Astrocyte (in vitro differentiated cells and primary cell): Measurements from ENCODE around the gene GRM5. TPM values are rescaled to one million over a fixed set of nuclear protein-coding genes. Genes with fewer than 3 reads are reported as not detected.
"Not testable (repeated sequence)": the region's sequence is repeated elsewhere in the genome, so short reads cannot be mapped to it uniquely, and the experiment has no call there.

Experiments
- DNase-seq: peaks from one replicate; pipeline ENCODE4 v3.0.0-alpha.2; 2010; ENCODE audit warnings: low read depth
- FAIRE-seq: peaks from 2 replicates; lab custom pipeline; 2011; peaks lifted over from hg19 to GRCh38; lab: Jason Lieb, UNC
- H2AFZ ChIP-seq: 2 replicates; pipeline ENCODE4 v1.6.0; 2012; ENCODE audit warnings: low read depth, low read length, inconsistent platforms
- H3K27ac ChIP-seq: 2 replicates; pipeline ENCODE4 v1.5.1; 2011; ENCODE audit warnings: low read depth, low read length, inconsistent platforms
- H3K27me3 ChIP-seq: 2 replicates; pipeline ENCODE4 v1.6.0; 2011; ENCODE audit warnings: low read length, inconsistent platforms; ENCODE audit not compliant: insufficient read depth
- H3K36me3 ChIP-seq: 2 replicates; pipeline ENCODE4 v1.5.1; 2011; ENCODE audit warnings: low read length, inconsistent platforms; ENCODE audit not compliant: insufficient read depth
- H3K4me1 ChIP-seq: 2 replicates; pipeline ENCODE4 v1.5.1; 2011; ENCODE audit warnings: low read length, inconsistent platforms; ENCODE audit not compliant: insufficient read depth
- H3K4me2 ChIP-seq: 2 replicates; pipeline ENCODE4 v1.6.0; 2012; ENCODE audit warnings: low read length, inconsistent platforms
- H3K4me3 ChIP-seq: 2 replicates; pipeline ENCODE4 v1.5.1; 2011; ENCODE audit warnings: low read depth, mild to moderate bottlenecking, low read length, inconsistent platforms; ENCODE audit not compliant: insufficient read depth
- H3K79me2 ChIP-seq: 2 replicates; pipeline ENCODE4 v1.6.0; 2012; ENCODE audit warnings: mild to moderate bottlenecking, low read length, inconsistent platforms; ENCODE audit not compliant: insufficient read depth
- H3K9ac ChIP-seq: 2 replicates; pipeline ENCODE4 v1.6.0; 2012; ENCODE audit warnings: mild to moderate bottlenecking, low read length, inconsistent platforms
- H3K9me3 ChIP-seq: 2 replicates; pipeline ENCODE4 v1.5.1; 2012; ENCODE audit warnings: low read depth, mild to moderate bottlenecking, low read length, inconsistent platforms; ENCODE audit not compliant: insufficient read depth
- H4K20me1 ChIP-seq: 2 replicates; pipeline ENCODE4 v1.6.0; 2012; ENCODE audit warnings: low read length, inconsistent platforms; ENCODE audit not compliant: insufficient read depth
- H3K27ac Mint-ChIP-seq: one replicate; pipeline ENCODE4 v1.8.0; 2021; ENCODE audit warnings: mild to moderate bottlenecking, mixed read lengths; ENCODE audit not compliant: unreplicated experiment
- H3K27me3 Mint-ChIP-seq: one replicate; pipeline ENCODE4 v1.8.0; 2021; ENCODE audit warnings: low read depth, mixed read lengths; ENCODE audit not compliant: unreplicated experiment
- H3K36me3 Mint-ChIP-seq: one replicate; pipeline ENCODE4 v1.8.0; 2021; ENCODE audit warnings: low read depth, mixed read lengths; ENCODE audit not compliant: unreplicated experiment
- H3K4me1 Mint-ChIP-seq: one replicate; pipeline ENCODE4 v1.8.0; 2021; ENCODE audit warnings: low read depth, mixed read lengths; ENCODE audit not compliant: unreplicated experiment
- H3K4me3 Mint-ChIP-seq: one replicate; pipeline ENCODE4 v1.8.0; 2021; ENCODE audit warnings: mild to moderate bottlenecking, moderate library complexity, mixed read lengths; ENCODE audit not compliant: unreplicated experiment
- H3K9me3 Mint-ChIP-seq: one replicate; pipeline ENCODE4 v1.8.0; 2021; ENCODE audit warnings: mild to moderate bottlenecking, mixed read lengths; ENCODE audit not compliant: unreplicated experiment
- CTCF ChIP-seq: IDR thresholded peaks from 2 replicates; pipeline ENCODE4 v1.5.1; 2011; ENCODE audit warnings: low read depth, mild to moderate bottlenecking, inconsistent platforms, low read length, moderate library complexity; ENCODE audit not compliant: insufficient read depth
- EZH2 ChIP-seq: IDR thresholded peaks from 2 replicates; pipeline ENCODE4 v1.6.1; 2012; ENCODE audit warnings: mild to moderate bottlenecking, low read length, inconsistent platforms; ENCODE audit not compliant: insufficient read depth
- total RNA-seq: library from RNA; stranded (reverse); gene quantifications from 2 replicates; pipeline ENCODE4 v1.2.1, GENCODE V29; 2021

Gene GRM5
- total RNA-seq, 1 donor from 2014 or later: 0.30 TPM

GRCh38 chr11:89067264-89067663 lies 1.5 kb upstream of the GRM5 start:
- H3K27me3 ChIP-seq: peaks cover 11% of the 10 kb centered on the region
- Mint-ChIP-seq H3K27ac (no peak overlapping the region), H3K4me1 (peaks cover 3% of the 10 kb centered on the region), H3K4me3 (no peak overlapping the region), H3K36me3 (no peaks in the 10 kb centered on the region), H3K9me3 (peaks cover 5% of the 10 kb centered on the region), H3K27me3 (peaks cover 50% of the 10 kb centered on the region)
- H3K9me3 ChIP-seq: no peaks in the 10 kb centered on the region
- no peak overlapping the region for H2AFZ ChIP-seq
- H3K4me3 ChIP-seq: no peak overlapping the region
- no peak overlapping the region for H3K9ac ChIP-seq
- DNase-seq (no peak), FAIRE-seq (no peak)
- no peaks in the 10 kb centered on the region for H3K4me1 ChIP-seq
- TF ChIP-seq CTCF: no peak
- TF ChIP-seq EZH2: no peak
- no peaks in the 10 kb centered on the region for H3K36me3 ChIP-seq
- no peak overlapping the region for H3K27ac ChIP-seq
- no peak overlapping the region for H3K4me2 ChIP-seq
- no peaks in the 10 kb centered on the region for H4K20me1 ChIP-seq
- no peaks in the 10 kb centered on the region for H3K79me2 ChIP-seq

- H2AFZ ChIP-seq: no peak overlapping the region
- peak overlapping the region; percentile 78 for H3K4me2 ChIP-seq
- H3K27me3 ChIP-seq: peaks cover 11% of the 10 kb centered on the region
- Mint-ChIP-seq H3K27me3 (peaks cover 57% of the 10 kb centered on the region), H3K4me1 (peaks cover 3% of the 10 kb centered on the region), H3K9me3 (peaks cover 5% of the 10 kb centered on the region), H3K36me3 (no peaks in the 10 kb centered on the region), H3K4me3 (no peak overlapping the region), H3K27ac (no peak overlapping the region)
- H3K27ac ChIP-seq: no peak overlapping the region
- no peak overlapping the region for H3K4me3 ChIP-seq
- H3K9me3 ChIP-seq: no peaks in the 10 kb centered on the region
- DNase-seq (no peak), FAIRE-seq (no peak)
- no peaks in the 10 kb centered on the region for H3K4me1 ChIP-seq
- H3K9ac ChIP-seq: no peak overlapping the region
- no peaks in the 10 kb centered on the region for H4K20me1 ChIP-seq
- no peaks in the 10 kb centered on the region for H3K36me3 ChIP-seq
- no peaks in the 10 kb centered on the region for H3K79me2 ChIP-seq
- no peak for TF ChIP-seq EZH2
- no peak for TF ChIP-seq CTCF
Observed at GRCh38 chr11:89065066-89065465, 716 bp downstream of the GRM5 start.

- not testable (repeated sequence) for H3K9me3 ChIP-seq, H4K20me1 ChIP-seq, H3K27ac Mint-ChIP-seq, H3K9me3 Mint-ChIP-seq, H2AFZ ChIP-seq, H3K4me1 Mint-ChIP-seq, H3K4me3 Mint-ChIP-seq, H3K36me3 ChIP-seq, DNase-seq, H3K36me3 Mint-ChIP-seq, H3K27ac ChIP-seq, H3K9ac ChIP-seq, H3K79me2 ChIP-seq, H3K4me3 ChIP-seq, H3K4me1 ChIP-seq, FAIRE-seq
- H3K27me3 Mint-ChIP-seq: peaks cover 57% of the 10 kb centered on the region
- peaks cover 11% of the 10 kb centered on the region for H3K27me3 ChIP-seq
- peak overlapping the region; percentile 39 for H3K4me2 ChIP-seq
Observed at GRCh38 chr11:89063481-89063951, 2.3 kb downstream of the GRM5 start.

- H3K4me2 ChIP-seq: peak overlapping the region; percentile 39
- not testable (repeated sequence) for H2AFZ ChIP-seq, FAIRE-seq, H3K9me3 ChIP-seq, H3K79me2 ChIP-seq, H3K9me3 Mint-ChIP-seq, H3K27ac Mint-ChIP-seq, H3K4me1 ChIP-seq, H3K4me3 Mint-ChIP-seq, H3K9ac ChIP-seq, H4K20me1 ChIP-seq, H3K27ac ChIP-seq, H3K4me1 Mint-ChIP-seq, H3K36me3 Mint-ChIP-seq, H3K36me3 ChIP-seq, H3K4me3 ChIP-seq, DNase-seq
- peaks cover 11% of the 10 kb centered on the region for H3K27me3 ChIP-seq
- peaks cover 56% of the 10 kb centered on the region for H3K27me3 Mint-ChIP-seq
Observed at GRCh38 chr11:89062771-89063298, 2.9 kb downstream of the GRM5 start.

- not testable (repeated sequence) for H3K4me2 ChIP-seq, H4K20me1 ChIP-seq, H3K9me3 ChIP-seq, H3K79me2 ChIP-seq, H2AFZ ChIP-seq, H3K27ac Mint-ChIP-seq, H3K4me1 ChIP-seq, H3K36me3 Mint-ChIP-seq, DNase-seq, H3K9me3 Mint-ChIP-seq, H3K4me1 Mint-ChIP-seq, H3K27ac ChIP-seq, H3K9ac ChIP-seq, H3K36me3 ChIP-seq, H3K4me3 ChIP-seq, H3K4me3 Mint-ChIP-seq
- peak; percentile 54 for FAIRE-seq
- peaks cover 11% of the 10 kb centered on the region for H3K27me3 ChIP-seq
- peaks cover 49% of the 10 kb centered on the region for H3K27me3 Mint-ChIP-seq
Observed at GRCh38 chr11:89061839-89062238, 3.9 kb downstream of the GRM5 start.
